Osteocyte (in vitro differentiated cells): ENCODE data around the gene ADAMTS12. TPM values are rescaled to one million over a fixed set of nuclear protein-coding genes. Genes with fewer than 3 reads are reported as not detected.

ENCODE experiments used
- DNase-seq: peaks from one replicate; pipeline ENCODE4 v3.0.0; 2021; ENCODE audit warnings: mixed read lengths; ENCODE audit not compliant: unreplicated experiment; ENCODE audit errors: extremely low spot score
- H3K27ac Mint-ChIP-seq: one replicate; pipeline ENCODE4 v1.8.0; 2021; ENCODE audit warnings: mild to moderate bottlenecking, mixed read lengths; ENCODE audit not compliant: unreplicated experiment
- H3K27me3 Mint-ChIP-seq: one replicate; pipeline ENCODE4 v1.8.0; 2021; ENCODE audit warnings: mixed read lengths; ENCODE audit not compliant: unreplicated experiment
- H3K36me3 Mint-ChIP-seq: one replicate; pipeline ENCODE4 v1.8.0; 2021; ENCODE audit warnings: mixed read lengths; ENCODE audit not compliant: unreplicated experiment
- H3K4me1 Mint-ChIP-seq: one replicate; pipeline ENCODE4 v1.8.0; 2021; ENCODE audit warnings: mixed read lengths; ENCODE audit not compliant: unreplicated experiment
- H3K4me3 Mint-ChIP-seq: one replicate; pipeline ENCODE4 v1.8.0; 2021; ENCODE audit warnings: mild to moderate bottlenecking, moderate library complexity, mixed read lengths; ENCODE audit not compliant: unreplicated experiment
- H3K9me3 Mint-ChIP-seq: one replicate; pipeline ENCODE4 v1.8.0; 2021; ENCODE audit warnings: mixed read lengths; ENCODE audit not compliant: unreplicated experiment
- CTCF ChIP-seq: fragments of 200-600 bp; sonication (generic); IDR thresholded peaks from 2 replicates; pipeline ENCODE4 v1.5.0; 2021; ENCODE audit warnings: antibody characterized with exemption, mild to moderate bottlenecking, moderate library complexity
- total RNA-seq: library from RNA; stranded (reverse); gene quantifications from 2 replicates; pipeline ENCODE4 v1.2.1, GENCODE V29; 2021

The ADAMTS12 gene
- total RNA-seq, 1 donor from 2014 or later = 13.9 TPM

GRCh38 chr5:33592245-33592644 lies 299.5 kb downstream of the ADAMTS12 start:
- H3K27ac Mint-ChIP-seq = no peak overlapping the region
- no peak for TF ChIP-seq CTCF
- DNase-seq = no peak
- no peak overlapping the region for H3K4me3 Mint-ChIP-seq
- no peaks in the 10 kb centered on the region for H3K36me3 Mint-ChIP-seq
- H3K27me3 Mint-ChIP-seq = no peaks in the 10 kb centered on the region
- no peaks in the 10 kb centered on the region for H3K9me3 Mint-ChIP-seq
- no peaks in the 10 kb centered on the region for H3K4me1 Mint-ChIP-seq

GRCh38 chr5:33588654-33589372 lies 303.0 kb downstream of the ADAMTS12 start:
- H3K27ac Mint-ChIP-seq = no peak overlapping the region
- no peak for DNase-seq
- peak; percentile 39 for TF ChIP-seq CTCF
- no peaks in the 10 kb centered on the region for H3K4me1 Mint-ChIP-seq
- no peak overlapping the region for H3K4me3 Mint-ChIP-seq
- H3K9me3 Mint-ChIP-seq = no peaks in the 10 kb centered on the region
- no peaks in the 10 kb centered on the region for H3K36me3 Mint-ChIP-seq
- no peaks in the 10 kb centered on the region for H3K27me3 Mint-ChIP-seq

GRCh38 chr5:33583332-33583731 lies 308.5 kb downstream of the ADAMTS12 start:
- Mint-ChIP-seq H3K4me1 (no peaks in the 10 kb centered on the region), H3K4me3 (no peak overlapping the region), H3K9me3 (no peaks in the 10 kb centered on the region), H3K36me3 (no peaks in the 10 kb centered on the region), H3K27ac (no peak overlapping the region), H3K27me3 (no peaks in the 10 kb centered on the region)
- no peak for DNase-seq
- no peak for TF ChIP-seq CTCF

GRCh38 chr5:33582417-33582816 lies 309.4 kb downstream of the ADAMTS12 start:
- H3K9me3 Mint-ChIP-seq = no peaks in the 10 kb centered on the region
- no peak for DNase-seq
- H3K27ac Mint-ChIP-seq = no peak overlapping the region
- no peaks in the 10 kb centered on the region for H3K27me3 Mint-ChIP-seq
- H3K4me1 Mint-ChIP-seq = no peaks in the 10 kb centered on the region
- H3K4me3 Mint-ChIP-seq = no peak overlapping the region
- H3K36me3 Mint-ChIP-seq = no peaks in the 10 kb centered on the region
- no peak for TF ChIP-seq CTCF

- no peaks in the 10 kb centered on the region for H3K27me3 Mint-ChIP-seq
- no peak overlapping the region for H3K27ac Mint-ChIP-seq
- no peaks in the 10 kb centered on the region for H3K9me3 Mint-ChIP-seq
- H3K4me3 Mint-ChIP-seq = no peak overlapping the region
- H3K4me1 Mint-ChIP-seq = no peaks in the 10 kb centered on the region
- TF ChIP-seq CTCF = no peak
- no peak for DNase-seq
- H3K36me3 Mint-ChIP-seq = peaks cover 3% of the 10 kb centered on the region
Observed at GRCh38 chr5:33579789-33580188, 312.0 kb downstream of the ADAMTS12 start.
